Measurements from ENCODE around the gene ALDH1L1.

Gene ALDH1L1

GRCh38 chr3:126087552-126088175, 92.7 kb downstream of the ALDH1L1 start:
- peaks cover 0 to 6% of the 10 kb centered on the region in 2 experiments for H3K4me1 ChIP-seq (ENCODE audit: control insufficient read depth in 1 of 2, insufficient read depth in 1 of 2, low read depth in 1 of 2, low read length in 1 of 2)
- no peaks in the 10 kb centered on the region for H3K36me3 ChIP-seq
- H3K27me3 ChIP-seq, result peaks cover 32% of the 10 kb centered on the region
- no peak overlapping the region for H3K4me3 ChIP-seq (ENCODE audit: low read depth in 1 of 2, low read length in 1 of 2)
- TF ChIP-seq CTCF (IDR thresholded peaks at IDR 0.05), result no peak
- H3K9me3 ChIP-seq, result no peaks in the 10 kb centered on the region
- H3K27ac ChIP-seq, result no peak overlapping the region

GRCh38 chr3:126085841-126086240, 94.5 kb downstream of the ALDH1L1 start:
- no peak for TF ChIP-seq CTCF (IDR thresholded peaks at IDR 0.05)
- H3K27ac ChIP-seq, result no peak overlapping the region
- no peaks in the 10 kb centered on the region for H3K36me3 ChIP-seq
- peaks cover 32% of the 10 kb centered on the region for H3K27me3 ChIP-seq
- no peak overlapping the region for H3K4me3 ChIP-seq (ENCODE audit: low read depth in 1 of 2, low read length in 1 of 2)
- no peaks in the 10 kb centered on the region for H3K9me3 ChIP-seq
- peaks cover 0 to 6% of the 10 kb centered on the region in 2 experiments for H3K4me1 ChIP-seq (ENCODE audit: control insufficient read depth in 1 of 2, insufficient read depth in 1 of 2, low read depth in 1 of 2, low read length in 1 of 2)

- Histone ChIP-seq H3K27ac (no peak overlapping the region), H3K4me3 (ENCODE audit: low read depth in 1 of 2, low read length in 1 of 2) (no peak overlapping the region), H3K9me3 (no peaks in the 10 kb centered on the region), H3K36me3 (no peaks in the 10 kb centered on the region), H3K27me3 (peaks cover 32% of the 10 kb centered on the region), H3K4me1 (ENCODE audit: control insufficient read depth in 1 of 2, insufficient read depth in 1 of 2, low read depth in 1 of 2, low read length in 1 of 2) (peaks cover 0 to 6% of the 10 kb centered on the region in 2 experiments)
- TF ChIP-seq CTCF (IDR thresholded peaks at IDR 0.05), result no peak
These were observed 95.1 kb downstream of the ALDH1L1 start for GRCh38 chr3:126085276-126085675.

GRCh38 chr3:126084768-126085180, 95.6 kb downstream of the ALDH1L1 start:
- Histone ChIP-seq H3K27ac (no peak overlapping the region), H3K4me3 (ENCODE audit: low read depth in 1 of 2, low read length in 1 of 2) (no peak overlapping the region), H3K4me1 (ENCODE audit: control insufficient read depth in 1 of 2, insufficient read depth in 1 of 2, low read depth in 1 of 2, low read length in 1 of 2) (peaks cover 0 to 6% of the 10 kb centered on the region in 2 experiments), H3K36me3 (no peaks in the 10 kb centered on the region), H3K9me3 (no peaks in the 10 kb centered on the region), H3K27me3 (peaks cover 32% of the 10 kb centered on the region)
- no peak for TF ChIP-seq CTCF (IDR thresholded peaks at IDR 0.05)

GRCh38 chr3:126083913-126084767, 96.2 kb downstream of the ALDH1L1 start, which contains the start of gene SLC41A3:
Gene SLC41A3, minus strand, starts transcription at chr3:126084124. Its CDS starts 15,905 bp downstream, at chr3:126068219.
- Histone ChIP-seq H3K4me1 (ENCODE audit: control insufficient read depth in 1 of 2, insufficient read depth in 1 of 2, low read depth in 1 of 2, low read length in 1 of 2) (peaks cover 0 to 6% of the 10 kb centered on the region in 2 experiments), H3K4me3 (ENCODE audit: low read depth in 1 of 2, low read length in 1 of 2) (peak within 1 kb of the TSS; percentile 55 to 68), H3K27ac (no peak within 1 kb of the TSS), H3K9me3 (no peaks in the 10 kb centered on the region), H3K36me3 (no peaks in the 10 kb centered on the region), H3K27me3 (peaks cover 32% of the 10 kb centered on the region)
- no peak for TF ChIP-seq CTCF (IDR thresholded peaks at IDR 0.05)

Measured in neutrophil (primary cell).